Measurements from ENCODE around the gene PLAC1.

The PLAC1 gene

GRCh38 chrX:134570899-134571298 lies 87.4 kb downstream of the PLAC1 start:
- Histone ChIP-seq H3K36me3 (ENCODE audit: control insufficient read depth, insufficient read depth, low read length) (no peaks in the 10 kb centered on the region), H3K27me3 (replicated peaks; ENCODE audit: control insufficient read depth, insufficient read depth, low read length) (no peaks in the 10 kb centered on the region), H3K4me3 (replicated peaks; ENCODE audit: low read depth, low read length) (no peak overlapping the region)
- DNase-seq (ENCODE audit: extremely low read depth, insufficient read length), result peak; percentile 30
- TF ChIP-seq CTCF (IDR thresholded peaks at IDR 0.05; ENCODE audit: insufficient read depth, low read length, poor library complexity, severe bottlenecking), result no peak

GRCh38 chrX:134570509-134570846 lies 87.8 kb downstream of the PLAC1 start:
- Histone ChIP-seq H3K36me3 (ENCODE audit: control insufficient read depth, insufficient read depth, low read length) (no peaks in the 10 kb centered on the region), H3K27me3 (replicated peaks; ENCODE audit: control insufficient read depth, insufficient read depth, low read length) (no peaks in the 10 kb centered on the region)
- TF ChIP-seq CTCF (IDR thresholded peaks at IDR 0.05; ENCODE audit: insufficient read depth, low read length, poor library complexity, severe bottlenecking), result no peak

GRCh38 chrX:134569306-134569705 lies 89.0 kb downstream of the PLAC1 start:
- no peak for DNase-seq (ENCODE audit: extremely low read depth, insufficient read length)
- TF ChIP-seq CTCF (IDR thresholded peaks at IDR 0.05; ENCODE audit: insufficient read depth, low read length, poor library complexity, severe bottlenecking), result no peak
- no peaks in the 10 kb centered on the region for H3K36me3 ChIP-seq (ENCODE audit: control insufficient read depth, insufficient read depth, low read length)
- H3K4me3 ChIP-seq (replicated peaks; ENCODE audit: low read depth, low read length), result no peak overlapping the region
- no peaks in the 10 kb centered on the region for H3K27me3 ChIP-seq (replicated peaks; ENCODE audit: control insufficient read depth, insufficient read depth, low read length)

More at GRCh38 chrX:134570509-134570846, 87.8 kb downstream of the PLAC1 start:
- no peak overlapping the region for H3K4me3 ChIP-seq (replicated peaks; ENCODE audit: low read depth, low read length)
- DNase-seq (ENCODE audit: extremely low read depth, insufficient read length), result no peak

GRCh38 chrX:134568285-134569016 lies 89.8 kb downstream of the PLAC1 start:
- DNase-seq (ENCODE audit: extremely low read depth, insufficient read length), result no peak
- no peak overlapping the region for H3K4me3 ChIP-seq (replicated peaks; ENCODE audit: low read depth, low read length)
- TF ChIP-seq CTCF (IDR thresholded peaks at IDR 0.05; ENCODE audit: insufficient read depth, low read length, poor library complexity, severe bottlenecking), result no peak
- H3K36me3 ChIP-seq (ENCODE audit: control insufficient read depth, insufficient read depth, low read length), result no peaks in the 10 kb centered on the region
- no peaks in the 10 kb centered on the region for H3K27me3 ChIP-seq (replicated peaks; ENCODE audit: control insufficient read depth, insufficient read depth, low read length)

- no peak for DNase-seq (ENCODE audit: extremely low read depth, insufficient read length)
- no peaks in the 10 kb centered on the region for H3K36me3 ChIP-seq (ENCODE audit: control insufficient read depth, insufficient read depth, low read length)
- no peaks in the 10 kb centered on the region for H3K27me3 ChIP-seq (replicated peaks; ENCODE audit: control insufficient read depth, insufficient read depth, low read length)
- H3K4me3 ChIP-seq (replicated peaks; ENCODE audit: low read depth, low read length), result no peak overlapping the region
- no peak for TF ChIP-seq CTCF (IDR thresholded peaks at IDR 0.05; ENCODE audit: insufficient read depth, low read length, poor library complexity, severe bottlenecking)
Observed at GRCh38 chrX:134566506-134566905, 91.8 kb downstream of the PLAC1 start.

GRCh38 chrX:134562002-134562401 lies 96.3 kb downstream of the PLAC1 start:
- no peaks in the 10 kb centered on the region for H3K27me3 ChIP-seq (replicated peaks; ENCODE audit: control insufficient read depth, insufficient read depth, low read length)

More at GRCh38 chrX:134562002-134562401, 96.3 kb downstream of the PLAC1 start:
- Histone ChIP-seq H3K4me3 (replicated peaks; ENCODE audit: low read depth, low read length) (no peak overlapping the region), H3K36me3 (ENCODE audit: control insufficient read depth, insufficient read depth, low read length) (no peaks in the 10 kb centered on the region)
- DNase-seq (ENCODE audit: extremely low read depth, insufficient read length), result no peak
- TF ChIP-seq CTCF (IDR thresholded peaks at IDR 0.05; ENCODE audit: insufficient read depth, low read length, poor library complexity, severe bottlenecking), result no peak

All from GM06990 (cell line).